HG02973 (cell line): Measurements from ENCODE around the gene SCAF1.
"Not testable (repeated sequence)": the region's sequence is repeated elsewhere in the genome, so short reads cannot be mapped to it uniquely, and the experiment has no call there.

Experiments
- ATAC-seq: cut with Tn5 transposase; IDR thresholded peaks from one replicate; pipeline ENCODE4 v1.9.1; 2021; ENCODE audit warnings: moderate library complexity; ENCODE audit not compliant: unreplicated experiment

The SCAF1 gene

GRCh38 chr19:49613374-49613773, 28.6 kb upstream of the SCAF1 start:
- no peak for ATAC-seq

GRCh38 chr19:49614096-49614833, 27.7 kb upstream of the SCAF1 start:
- ATAC-seq, result no peak

- ATAC-seq, result no peak
Measured at GRCh38 chr19:49615861-49616260, 26.1 kb upstream of the SCAF1 start.

GRCh38 chr19:49616532-49616931, 25.5 kb upstream of the SCAF1 start:
- no peak for ATAC-seq

GRCh38 chr19:49616945-49617344, 25.1 kb upstream of the SCAF1 start:
- no peak for ATAC-seq

GRCh38 chr19:49617860-49618259, 24.1 kb upstream of the SCAF1 start:
- ATAC-seq, result not testable (repeated sequence)

- ATAC-seq, result no peak
Measured at GRCh38 chr19:49624967-49625910, 16.8 kb upstream of the SCAF1 start.

- ATAC-seq, result no peak
Measured at GRCh38 chr19:49626226-49626625, 15.8 kb upstream of the SCAF1 start.

- ATAC-seq, result no peak
Measured at GRCh38 chr19:49629659-49630058, 12.3 kb upstream of the SCAF1 start.

GRCh38 chr19:49631014-49631588, 10.9 kb upstream of the SCAF1 start:
- no peak for ATAC-seq

GRCh38 chr19:49631610-49632192, 10.3 kb upstream of the SCAF1 start:
- no peak for ATAC-seq

GRCh38 chr19:49632576-49632975, 9.4 kb upstream of the SCAF1 start:
- no peak for ATAC-seq

GRCh38 chr19:49633273-49633672, 8.7 kb upstream of the SCAF1 start:
- not testable (repeated sequence) for ATAC-seq

- no peak for ATAC-seq
Measured at GRCh38 chr19:49635530-49636232, 6.3 kb upstream of the SCAF1 start.

GRCh38 chr19:49636233-49636932, 5.6 kb upstream of the SCAF1 start:
- no peak for ATAC-seq

GRCh38 chr19:49637821-49638738, 3.9 kb upstream of the SCAF1 start:
- no peak for ATAC-seq

- no peak for ATAC-seq
Measured at GRCh38 chr19:49639401-49640112, 2.5 kb upstream of the SCAF1 start.

- peak; percentile 47 for ATAC-seq
Measured at GRCh38 chr19:49640113-49640898, 1.7 kb upstream of the SCAF1 start, which contains the start of gene RRAS. Gene RRAS (minus strand): TSS chr19:49640143. CDS start chr19:49640098, 45 bp downstream.
